HFFc6 (cell line): ENCODE measurements around the gene EPB41L1. TPM values are rescaled to one million over a fixed set of nuclear protein-coding genes. Genes with fewer than 3 reads are reported as not detected.

Experiments used
- DNase-seq: peaks from one replicate; pipeline ENCODE4 v3.0.0-alpha.2; 2018
- H3K27ac Mint-ChIP-seq: 2 replicates; pipeline ENCODE4 v1.8.0; 2020; ENCODE audit warnings: mild to moderate bottlenecking, mixed read lengths
- H3K27me3 Mint-ChIP-seq: 2 replicates; pipeline ENCODE4 v1.8.0; 2021; ENCODE audit warnings: mild to moderate bottlenecking, moderate library complexity, mixed read lengths; ENCODE audit not compliant: insufficient read depth
- H3K36me3 Mint-ChIP-seq: 2 replicates; pipeline ENCODE4 v1.8.0; 2021; ENCODE audit warnings: low read depth, mixed read lengths
- H3K4me1 Mint-ChIP-seq: 2 replicates; pipeline ENCODE4 v1.8.0; 2020; ENCODE audit warnings: low read depth, mixed read lengths
- H3K4me3 Mint-ChIP-seq: 2 replicates; pipeline ENCODE4 v1.8.0; 2020; ENCODE audit warnings: mild to moderate bottlenecking, moderate library complexity, mixed read lengths
- H3K9me3 Mint-ChIP-seq: 2 replicates; pipeline ENCODE4 v1.8.0; 2020; ENCODE audit warnings: mild to moderate bottlenecking, mixed read lengths
- CTCF ChIP-seq: fragments of 200-600 bp; sonication (generic); IDR thresholded peaks from 2 replicates; pipeline ENCODE4 v1.5.0; 2021; ENCODE audit warnings: antibody characterized with exemption, mild to moderate bottlenecking
- total RNA-seq, 6 experiments: library from RNA; stranded (reverse); fragmentation: NEBNext Ultra II Directional; extraction: Animal tissue kit (Norgen Biotek cat#: 25700); gene quantifications; 2 replicates in 1 of 6; 3 replicates in 5 of 6; pipeline ENCODE4 v1.2.3, GENCODE V29; 2021

The EPB41L1 gene
- total RNA-seq, 6 experiments from 2014 or later, result 41.9 to 51.0 (median 43.4) TPM

- DNase-seq, result no peak
- Mint-ChIP-seq H3K9me3 (no peaks in the 10 kb centered on the region), H3K4me1 (no peaks in the 10 kb centered on the region), H3K36me3 (no peaks in the 10 kb centered on the region), H3K4me3 (no peak overlapping the region), H3K27me3 (peaks cover 36% of the 10 kb centered on the region), H3K27ac (no peak overlapping the region)
- TF ChIP-seq CTCF, result no peak
These were observed 117.4 kb downstream of the EPB41L1 start for GRCh38 chr20:36271639-36272546.

GRCh38 chr20:36272547-36273220 is 118.1 kb downstream of the EPB41L1 start:
- Mint-ChIP-seq H3K36me3 (no peaks in the 10 kb centered on the region), H3K27me3 (peaks cover 44% of the 10 kb centered on the region), H3K4me1 (no peaks in the 10 kb centered on the region), H3K4me3 (no peak overlapping the region), H3K9me3 (no peaks in the 10 kb centered on the region), H3K27ac (no peak overlapping the region)
- DNase-seq, result no peak
- no peak for TF ChIP-seq CTCF

- no peaks in the 10 kb centered on the region for H3K36me3 Mint-ChIP-seq
- no peaks in the 10 kb centered on the region for H3K9me3 Mint-ChIP-seq
- TF ChIP-seq CTCF, result peak; percentile 72
- H3K4me1 Mint-ChIP-seq, result no peaks in the 10 kb centered on the region
- H3K27ac Mint-ChIP-seq, result no peak overlapping the region
- peaks cover 46% of the 10 kb centered on the region for H3K27me3 Mint-ChIP-seq
- H3K4me3 Mint-ChIP-seq, result no peak overlapping the region
- peak; percentile 17 for DNase-seq
These were observed 119.1 kb downstream of the EPB41L1 start for GRCh38 chr20:36273414-36274180.

GRCh38 chr20:36274181-36274841 is 119.8 kb downstream of the EPB41L1 start:
- Mint-ChIP-seq H3K9me3 (no peaks in the 10 kb centered on the region), H3K36me3 (no peaks in the 10 kb centered on the region), H3K4me1 (no peaks in the 10 kb centered on the region), H3K4me3 (no peak overlapping the region), H3K27me3 (peaks cover 46% of the 10 kb centered on the region), H3K27ac (no peak overlapping the region)
- TF ChIP-seq CTCF, result no peak
- DNase-seq, result no peak

GRCh38 chr20:36275011-36275410 is 120.5 kb downstream of the EPB41L1 start:
- Mint-ChIP-seq H3K4me3 (no peak overlapping the region), H3K27ac (no peak overlapping the region), H3K27me3 (peaks cover 46% of the 10 kb centered on the region), H3K36me3 (no peaks in the 10 kb centered on the region), H3K4me1 (no peaks in the 10 kb centered on the region), H3K9me3 (no peaks in the 10 kb centered on the region)
- DNase-seq, result no peak
- no peak for TF ChIP-seq CTCF
